Hepatocyte (in vitro differentiated cells): ENCODE results near the gene CAPZB. TPM values are rescaled to one million over a fixed set of nuclear protein-coding genes. Genes with fewer than 3 reads are reported as not detected.
A peak's percentile ranks its signal among the peaks of the same experiment; 100 is the strongest.

Experiments
- DNase-seq: peaks from one replicate; pipeline ENCODE4 v3.0.0-alpha.2; 2016; ENCODE audit warnings: low spot score
- H2AFZ ChIP-seq: fragments of 200-600 bp; sonication (generic); 2 replicates; pipeline ENCODE4 v1.6.0; 2016; ENCODE audit warnings: antibody characterized with exemption, mild to moderate bottlenecking
- H3K27ac ChIP-seq: fragments of 200-600 bp; sonication (generic); 2 replicates; pipeline ENCODE4 v1.5.1; 2016; ENCODE audit warnings: mild to moderate bottlenecking
- H3K27me3 ChIP-seq: fragments of 200-600 bp; sonication (generic); 2 replicates; pipeline ENCODE4 v1.6.1; 2016
- H3K36me3 ChIP-seq: fragments of 200-600 bp; sonication (generic); replicated peaks from 2 replicates; pipeline ENCODE4 v1.5.1; 2016; ENCODE audit warnings: low read depth; ENCODE audit not compliant: insufficient read depth
- H3K4me1 ChIP-seq: fragments of 200-600 bp; sonication (generic); 2 replicates; pipeline ENCODE4 v1.5.1; 2016; ENCODE audit warnings: mild to moderate bottlenecking, moderate library complexity; ENCODE audit not compliant: insufficient read depth
- H3K4me2 ChIP-seq: fragments of 200-600 bp; sonication (generic); 2 replicates; pipeline ENCODE4 v1.6.0; 2016
- H3K4me3 ChIP-seq: fragments of 200-600 bp; sonication (generic); 2 replicates; pipeline ENCODE4 v1.5.1; 2016; ENCODE audit warnings: mild to moderate bottlenecking
- H3K79me2 ChIP-seq: fragments of 200-600 bp; sonication (generic); 2 replicates; pipeline ENCODE4 v1.6.0; 2017; ENCODE audit warnings: mild to moderate bottlenecking
- H3K9me2 ChIP-seq: fragments of 200-600 bp; sonication (generic); replicated peaks from 2 replicates; pipeline ENCODE4 v1.6.0; 2017; ENCODE audit warnings: mild to moderate bottlenecking; ENCODE audit not compliant: insufficient read depth
- H3K9me3 ChIP-seq: fragments of 200-600 bp; sonication (generic); 2 replicates; pipeline ENCODE4 v1.5.1; 2016; ENCODE audit warnings: low read depth, mild to moderate bottlenecking
- H4K20me1 ChIP-seq: fragments of 200-600 bp; sonication (generic); 2 replicates; pipeline ENCODE4 v1.6.0; 2016; ENCODE audit warnings: mild to moderate bottlenecking; ENCODE audit not compliant: insufficient read depth, poor library complexity, severe bottlenecking
- EZH2 ChIP-seq: fragments of 200-600 bp; sonication (generic); IDR thresholded peaks from 2 replicates; pipeline ENCODE4 v1.6.1; 2016; ENCODE audit warnings: antibody characterized with exemption, mild to moderate bottlenecking, borderline replicate concordance
- EZH2phosphoT487 ChIP-seq: fragments of 200-600 bp; sonication (generic); IDR thresholded peaks from one replicate; pipeline ENCODE4 v1.6.1; 2018; ENCODE audit warnings: antibody characterized with exemption, mild to moderate bottlenecking, low read depth, moderate library complexity; ENCODE audit not compliant: unreplicated experiment, severe bottlenecking
- WGBS: methylation state at CpG from one replicate; pipeline ENCODE4 v1.1.6; 2016; ENCODE audit warnings: low lambda C conversion rate; ENCODE audit errors: missing lambda C conversion rate; 5-methylcytosine and 5-hydroxymethylcytosine counted together
- polyA plus RNA-seq: library from polyadenylated mRNA; unstranded; fragments of >200 nt; fragmentation: Nextera tagmentation; extraction: Ambion mirVana; gene quantifications from 2 replicates; pipeline ENCODE4 v1.2.1, GENCODE V29; 2016
- small RNA-seq: library from RNA; depleted of rRNA; stranded (forward); fragments of <200 nt; gene quantifications from one replicate; pipeline ENCODE3, GENCODE V24; 2014
- total RNA-seq: library from RNA; depleted of rRNA; stranded (reverse); fragments of >200 nt; gene quantifications from 2 replicates; pipeline ENCODE4 v1.2.3, GENCODE V29; 2014
- TF ChIP-seq, protein P1 (sequence below): fragments of 200-600 bp; sonication (generic); IDR thresholded peaks from 2 replicates; pipeline ENCODE4 v1.5.1; 2016; ENCODE audit warnings: antibody characterized with exemption, mild to moderate bottlenecking; ENCODE audit not compliant: poor library complexity

Gene CAPZB
- total and polyA plus RNA-seq, 2 experiments from 2014 or later: 139 to 261 TPM

DNA sequence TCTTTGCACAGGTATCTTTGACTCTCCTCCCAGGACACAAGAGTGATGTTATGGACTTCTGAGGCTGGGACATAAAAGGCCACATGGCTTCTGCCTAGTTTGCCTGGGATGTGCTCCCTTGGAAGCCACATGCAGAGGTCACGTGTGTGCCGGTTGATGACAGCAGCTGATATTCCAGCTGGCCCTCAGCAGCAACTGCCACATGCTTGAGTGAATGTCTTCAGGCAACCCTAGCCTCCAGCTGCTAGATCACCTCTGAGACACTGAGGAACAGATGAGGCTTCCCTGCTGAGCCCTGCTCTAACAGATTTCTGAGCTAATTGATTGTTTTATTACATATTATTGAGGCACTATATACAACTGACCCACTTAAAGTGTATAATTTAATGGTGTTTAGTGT, 185.1 kb downstream of the CAPZB start:
- no peak for DNase-seq
- Histone ChIP-seq H3K27me3 (no peaks in the 10 kb centered on the region), H2AFZ (no peak overlapping the region), H3K4me2 (no peak overlapping the region), H4K20me1 (no peaks in the 10 kb centered on the region), H3K79me2 (no peaks in the 10 kb centered on the region), H3K36me3 (no peaks in the 10 kb centered on the region), H3K4me3 (no peak overlapping the region), H3K9me3 (peaks cover under 1% of the 10 kb centered on the region), H3K27ac (no peak overlapping the region), H3K4me1 (no peaks in the 10 kb centered on the region), H3K9me2 (no peaks in the 10 kb centered on the region)
- TF ChIP-seq EZH2phosphoT487 (no peak), EZH2 (no peak)
- TF ChIP-seq, protein P1, sequence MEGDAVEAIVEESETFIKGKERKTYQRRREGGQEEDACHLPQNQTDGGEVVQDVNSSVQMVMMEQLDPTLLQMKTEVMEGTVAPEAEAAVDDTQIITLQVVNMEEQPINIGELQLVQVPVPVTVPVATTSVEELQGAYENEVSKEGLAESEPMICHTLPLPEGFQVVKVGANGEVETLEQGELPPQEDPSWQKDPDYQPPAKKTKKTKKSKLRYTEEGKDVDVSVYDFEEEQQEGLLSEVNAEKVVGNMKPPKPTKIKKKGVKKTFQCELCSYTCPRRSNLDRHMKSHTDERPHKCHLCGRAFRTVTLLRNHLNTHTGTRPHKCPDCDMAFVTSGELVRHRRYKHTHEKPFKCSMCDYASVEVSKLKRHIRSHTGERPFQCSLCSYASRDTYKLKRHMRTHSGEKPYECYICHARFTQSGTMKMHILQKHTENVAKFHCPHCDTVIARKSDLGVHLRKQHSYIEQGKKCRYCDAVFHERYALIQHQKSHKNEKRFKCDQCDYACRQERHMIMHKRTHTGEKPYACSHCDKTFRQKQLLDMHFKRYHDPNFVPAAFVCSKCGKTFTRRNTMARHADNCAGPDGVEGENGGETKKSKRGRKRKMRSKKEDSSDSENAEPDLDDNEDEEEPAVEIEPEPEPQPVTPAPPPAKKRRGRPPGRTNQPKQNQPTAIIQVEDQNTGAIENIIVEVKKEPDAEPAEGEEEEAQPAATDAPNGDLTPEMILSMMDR: no peak
- WGBS: 98% methylated on average over 2 of the region's 2 CpGs

DNA sequence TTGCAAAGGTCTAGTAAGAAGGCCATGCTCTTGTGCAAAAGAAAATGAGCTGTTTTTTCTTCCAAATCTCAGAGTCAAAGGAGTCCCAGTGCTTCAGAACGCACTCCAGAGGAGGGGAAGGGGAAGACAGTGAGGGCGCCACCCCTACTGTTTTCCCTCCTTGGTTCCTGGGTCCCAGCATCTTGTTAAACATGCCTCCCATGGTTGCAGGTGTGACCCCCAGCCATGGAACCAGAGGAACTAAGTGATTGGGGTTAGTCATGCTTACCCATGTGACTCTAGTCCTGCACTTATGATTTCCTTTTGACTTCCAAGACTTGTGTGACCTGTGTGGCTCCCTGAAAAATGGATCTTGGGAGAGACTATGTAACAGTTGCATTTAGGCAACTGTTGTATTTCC, 190.7 kb downstream of the CAPZB start:
- H3K4me1 ChIP-seq: no peaks in the 10 kb centered on the region
- no peak overlapping the region for H3K4me2 ChIP-seq
- no peaks in the 10 kb centered on the region for H3K9me2 ChIP-seq
- H3K36me3 ChIP-seq: no peaks in the 10 kb centered on the region
- TF ChIP-seq, protein P1: no peak
- H3K27me3 ChIP-seq: no peaks in the 10 kb centered on the region
- H3K27ac ChIP-seq: no peak overlapping the region
- H3K79me2 ChIP-seq: no peaks in the 10 kb centered on the region
- peaks cover 10% of the 10 kb centered on the region for H3K9me3 ChIP-seq
- no peak for DNase-seq
- WGBS: 94% methylated on average over 2 of the region's 2 CpGs
- H2AFZ ChIP-seq: no peak overlapping the region
- no peak overlapping the region for H3K4me3 ChIP-seq
- no peaks in the 10 kb centered on the region for H4K20me1 ChIP-seq

- 63% methylated on average over 2 of the region's 2 CpGs for WGBS
- DNase-seq: no peak
- Histone ChIP-seq H3K36me3 (no peaks in the 10 kb centered on the region), H4K20me1 (no peaks in the 10 kb centered on the region), H2AFZ (no peak overlapping the region), H3K27me3 (no peaks in the 10 kb centered on the region), H3K79me2 (no peaks in the 10 kb centered on the region), H3K4me3 (no peak overlapping the region), H3K9me2 (no peaks in the 10 kb centered on the region), H3K4me2 (peak overlapping the region; percentile 78), H3K4me1 (no peaks in the 10 kb centered on the region), H3K9me3 (peaks cover 3% of the 10 kb centered on the region), H3K27ac (no peak overlapping the region)
- TF ChIP-seq EZH2 (no peak), EZH2phosphoT487 (no peak)
- TF ChIP-seq, protein P1: no peak
Measured at GRCh38 chr1:19289244-19289643, 196.1 kb downstream of the CAPZB start.

Small RNA genes lying within 50 kb of the gene (small RNA-seq; reads per million reads assigned to genes)
- gene RN7SL277P (not detected), gene RNU4-28P (not detected), gene RNU6-1099P (not detected)

Other genes with a start within 250 kb of the CAPZB start
- gene EMC1, start 234.0 kb downstream of the CAPZB start, total RNA-seq: 33.0 and 35.8 TPM in 2 replicates
- gene EMC1, start 234.0 kb downstream of the CAPZB start, polyA plus RNA-seq: 28.6 and 33.2 TPM in 2 replicates
- 19.7 and 20.8 TPM in 2 replicates for gene MRTO4, start 233.7 kb downstream of the CAPZB start, total RNA-seq
- gene MRTO4, start 233.7 kb downstream of the CAPZB start, polyA plus RNA-seq: 24.9 and 28.7 TPM in 2 replicates
- gene AKR7A3, start 196.8 kb downstream of the CAPZB start, total RNA-seq: 1.2 and 2.3 TPM in 2 replicates
- gene AKR7A3, start 196.8 kb downstream of the CAPZB start, polyA plus RNA-seq: 0.46 and 1.5 TPM in 2 replicates
- 81.5 and 118 TPM in 2 replicates for gene AKR7A2, start 173.4 kb downstream of the CAPZB start, total RNA-seq
- 108 and 109 TPM in 2 replicates for gene AKR7A2, start 173.4 kb downstream of the CAPZB start, polyA plus RNA-seq
- 28.2 and 35.2 TPM in 2 replicates for gene SLC66A1, start 173.2 kb downstream of the CAPZB start, total RNA-seq
- gene SLC66A1, start 173.2 kb downstream of the CAPZB start, polyA plus RNA-seq: 34.5 and 39.6 TPM in 2 replicates
- 16.5 and 22.3 TPM in 2 replicates for gene NBL1, start 158.8 kb upstream of the CAPZB start, total RNA-seq
- gene NBL1, start 158.8 kb upstream of the CAPZB start, polyA plus RNA-seq: 41.3 and 46.9 TPM in 2 replicates
- not detected in 2 replicates for gene HTR6, start 179.3 kb upstream of the CAPZB start, total RNA-seq
- not detected in 2 replicates for gene HTR6, start 179.3 kb upstream of the CAPZB start, polyA plus RNA-seq